Measurements from ENCODE around the gene CDH10.

GRCh38 chr5:24487368-24488229, 157.2 kb downstream of the CDH10 start:
- no peak for TF ChIP-seq PLSCR1 (CRISPR knock-in tag; IDR thresholded peaks at IDR 0.05; ENCODE audit: borderline replicate concordance)
- TF ChIP-seq SMAD1 (CRISPR knock-in tag; IDR thresholded peaks at IDR 0.05; ENCODE audit: borderline replicate concordance, low read depth) = no peak
- TF ChIP-seq AHDC1 (CRISPR knock-in tag; IDR thresholded peaks at IDR 0.05; ENCODE audit: borderline replicate concordance) = no peak
- TF ChIP-seq CHD4 (IDR thresholded peaks at IDR 0.05; ENCODE audit: borderline replicate concordance, low read length) = no peak
- TF ChIP-seq ZSCAN20 (CRISPR knock-in tag; IDR thresholded peaks at IDR 0.05; ENCODE audit: borderline replicate concordance) = no peak
- TF ChIP-seq KLF13 (CRISPR knock-in tag; IDR thresholded peaks at IDR 0.05) = no peak

Measured in HepG2 (cell line).